Osteoblast (primary cell): ENCODE results near the gene CMSS1. TPM values are rescaled to one million over a fixed set of nuclear protein-coding genes. Genes with fewer than 3 reads are reported as not detected.

ENCODE experiments used
- DNase-seq: peaks from one replicate; pipeline ENCODE4 v3.0.0; 2011; ENCODE audit warnings: low spot score, mixed read lengths; ENCODE audit not compliant: insufficient read length; ENCODE audit errors: missing footprints
- H2AFZ ChIP-seq: 2 replicates; pipeline ENCODE4 v1.6.0; 2011; ENCODE audit warnings: mild to moderate bottlenecking, low read length
- H3K27ac ChIP-seq: 2 replicates; pipeline ENCODE4 v1.5.1; 2011; ENCODE audit warnings: mild to moderate bottlenecking, low read depth, low read length, moderate library complexity
- H3K27me3 ChIP-seq: 2 replicates; pipeline ENCODE4 v1.6.0; 2012; ENCODE audit warnings: mild to moderate bottlenecking, control low read depth, inconsistent platforms, low read length, moderate library complexity; ENCODE audit not compliant: insufficient read depth
- H3K36me3 ChIP-seq: 2 replicates; pipeline ENCODE4 v1.5.1; 2011; ENCODE audit warnings: mild to moderate bottlenecking, low read length, control low read depth, moderate library complexity; ENCODE audit not compliant: insufficient read depth
- H3K4me1 ChIP-seq: 2 replicates; pipeline ENCODE4 v1.5.1; 2011; ENCODE audit warnings: mild to moderate bottlenecking, low read length, control low read depth, moderate library complexity; ENCODE audit not compliant: insufficient read depth
- H3K4me2 ChIP-seq: 2 replicates; pipeline ENCODE4 v1.6.0; 2011; ENCODE audit warnings: mild to moderate bottlenecking, low read length; ENCODE audit not compliant: insufficient read depth
- H3K4me3 ChIP-seq: fragments of 200-600 bp; sonication (generic); 3 replicates; pipeline ENCODE4 v1.5.1; 2012; ENCODE audit warnings: mild to moderate bottlenecking, low read length, inconsistent platforms; ENCODE audit not compliant: insufficient read depth
- H3K79me2 ChIP-seq: 2 replicates; pipeline ENCODE4 v1.6.0; 2012; ENCODE audit warnings: mild to moderate bottlenecking, low read length, control low read depth, inconsistent platforms; ENCODE audit not compliant: insufficient read depth
- H3K9me3 ChIP-seq: 2 replicates; pipeline ENCODE4 v1.5.1; 2011; ENCODE audit warnings: low read depth, low read length, control low read depth
- H4K20me1 ChIP-seq: 2 replicates; pipeline ENCODE4 v1.6.0; 2012; ENCODE audit warnings: mild to moderate bottlenecking, low read length, control low read depth; ENCODE audit not compliant: insufficient read depth
- total RNA-seq: library from RNA; depleted of rRNA; stranded (reverse); fragments of >200 nt; gene quantifications from 2 replicates; pipeline ENCODE4 v1.2.3, GENCODE V29; 2012
- TF ChIP-seq, protein P1 (sequence below): IDR thresholded peaks from 2 replicates; pipeline ENCODE4 v1.5.1; 2011; ENCODE audit warnings: mild to moderate bottlenecking, low read depth, low read length, moderate library complexity; ENCODE audit errors: extremely low read depth

Gene CMSS1
- total RNA-seq, 1 donor = 15.9 TPM

GRCh38 chr3:100043271-100043670 lies 225.6 kb downstream of the CMSS1 start:
- Histone ChIP-seq H2AFZ (no peak overlapping the region), H3K4me2 (peak overlapping the region; percentile 78), H4K20me1 (no peaks in the 10 kb centered on the region), H3K4me1 (peaks cover 70% of the 10 kb centered on the region), H3K9me3 (no peaks in the 10 kb centered on the region), H3K36me3 (no peaks in the 10 kb centered on the region), H3K27ac (peak overlapping the region; percentile 97), H3K4me3 (no peak overlapping the region), H3K79me2 (no peaks in the 10 kb centered on the region), H3K27me3 (no peaks in the 10 kb centered on the region)
- TF ChIP-seq, protein P1, sequence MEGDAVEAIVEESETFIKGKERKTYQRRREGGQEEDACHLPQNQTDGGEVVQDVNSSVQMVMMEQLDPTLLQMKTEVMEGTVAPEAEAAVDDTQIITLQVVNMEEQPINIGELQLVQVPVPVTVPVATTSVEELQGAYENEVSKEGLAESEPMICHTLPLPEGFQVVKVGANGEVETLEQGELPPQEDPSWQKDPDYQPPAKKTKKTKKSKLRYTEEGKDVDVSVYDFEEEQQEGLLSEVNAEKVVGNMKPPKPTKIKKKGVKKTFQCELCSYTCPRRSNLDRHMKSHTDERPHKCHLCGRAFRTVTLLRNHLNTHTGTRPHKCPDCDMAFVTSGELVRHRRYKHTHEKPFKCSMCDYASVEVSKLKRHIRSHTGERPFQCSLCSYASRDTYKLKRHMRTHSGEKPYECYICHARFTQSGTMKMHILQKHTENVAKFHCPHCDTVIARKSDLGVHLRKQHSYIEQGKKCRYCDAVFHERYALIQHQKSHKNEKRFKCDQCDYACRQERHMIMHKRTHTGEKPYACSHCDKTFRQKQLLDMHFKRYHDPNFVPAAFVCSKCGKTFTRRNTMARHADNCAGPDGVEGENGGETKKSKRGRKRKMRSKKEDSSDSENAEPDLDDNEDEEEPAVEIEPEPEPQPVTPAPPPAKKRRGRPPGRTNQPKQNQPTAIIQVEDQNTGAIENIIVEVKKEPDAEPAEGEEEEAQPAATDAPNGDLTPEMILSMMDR = no peak
- no peak for DNase-seq

GRCh38 chr3:100044369-100044768 lies 226.7 kb downstream of the CMSS1 start:
- H3K4me2 ChIP-seq = no peak overlapping the region
- no peaks in the 10 kb centered on the region for H3K27me3 ChIP-seq
- H4K20me1 ChIP-seq = no peaks in the 10 kb centered on the region
- H3K36me3 ChIP-seq = no peaks in the 10 kb centered on the region
- no peak overlapping the region for H2AFZ ChIP-seq
- H3K4me1 ChIP-seq = peaks cover 71% of the 10 kb centered on the region
- no peak overlapping the region for H3K4me3 ChIP-seq
- TF ChIP-seq, protein P1 = no peak
- no peak overlapping the region for H3K27ac ChIP-seq
- H3K79me2 ChIP-seq = no peaks in the 10 kb centered on the region
- DNase-seq = no peak
- no peaks in the 10 kb centered on the region for H3K9me3 ChIP-seq

DNA sequence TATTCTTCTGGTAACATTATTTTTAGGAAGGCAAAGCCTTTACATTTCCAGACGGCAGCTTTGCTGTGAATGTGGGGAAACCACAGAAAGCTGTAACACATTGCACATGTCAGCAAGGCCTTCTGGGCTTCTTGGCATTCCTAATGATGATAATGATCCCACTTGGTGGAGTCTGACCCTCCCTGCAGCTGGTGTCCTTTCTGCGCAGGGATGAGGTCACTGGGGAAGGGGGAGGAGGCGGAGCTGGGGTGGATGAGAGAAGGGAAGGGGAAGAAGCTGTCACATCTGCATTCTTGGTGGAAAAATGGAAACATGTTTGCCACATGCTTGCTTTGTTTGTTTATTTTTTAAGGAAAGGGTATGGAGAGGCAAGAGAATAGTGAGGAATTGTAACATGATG lies 228.0 kb downstream of the CMSS1 start:
- Histone ChIP-seq H4K20me1 (no peaks in the 10 kb centered on the region), H3K36me3 (no peaks in the 10 kb centered on the region), H3K79me2 (no peaks in the 10 kb centered on the region), H2AFZ (peak overlapping the region; percentile 21), H3K4me3 (no peak overlapping the region), H3K4me1 (peaks cover 62% of the 10 kb centered on the region), H3K4me2 (no peak overlapping the region), H3K27me3 (no peaks in the 10 kb centered on the region), H3K9me3 (no peaks in the 10 kb centered on the region), H3K27ac (peak overlapping the region; percentile 45)
- peak; percentile 77 for DNase-seq
- TF ChIP-seq, protein P1 = no peak

GRCh38 chr3:100046986-100047385 lies 229.3 kb downstream of the CMSS1 start:
- Histone ChIP-seq H3K36me3 (no peaks in the 10 kb centered on the region), H3K9me3 (no peaks in the 10 kb centered on the region), H3K4me2 (peak overlapping the region; percentile 66), H4K20me1 (no peaks in the 10 kb centered on the region), H3K79me2 (no peaks in the 10 kb centered on the region), H3K4me1 (peaks cover 50% of the 10 kb centered on the region), H2AFZ (no peak overlapping the region), H3K27ac (peak overlapping the region; percentile 56), H3K27me3 (no peaks in the 10 kb centered on the region), H3K4me3 (no peak overlapping the region)
- TF ChIP-seq, protein P1 = no peak
- no peak for DNase-seq
